NCI-H2196 (cell line): ENCODE data around the gene ZNF532.
"Not testable (repeated sequence)": the region's sequence is repeated elsewhere in the genome, so short reads cannot be mapped to it uniquely, and the experiment has no call there.

Experiments
- DNase-seq: peaks from one replicate; lab custom pipeline; 2025; ENCODE audit not compliant: unreplicated experiment; lab: John Stamatoyannopoulos, UW

ZNF532 gene

GRCh38 chr18:58850786-58851469, 13.7 kb upstream of the ZNF532 start:
- DNase-seq = no peak

DNA sequence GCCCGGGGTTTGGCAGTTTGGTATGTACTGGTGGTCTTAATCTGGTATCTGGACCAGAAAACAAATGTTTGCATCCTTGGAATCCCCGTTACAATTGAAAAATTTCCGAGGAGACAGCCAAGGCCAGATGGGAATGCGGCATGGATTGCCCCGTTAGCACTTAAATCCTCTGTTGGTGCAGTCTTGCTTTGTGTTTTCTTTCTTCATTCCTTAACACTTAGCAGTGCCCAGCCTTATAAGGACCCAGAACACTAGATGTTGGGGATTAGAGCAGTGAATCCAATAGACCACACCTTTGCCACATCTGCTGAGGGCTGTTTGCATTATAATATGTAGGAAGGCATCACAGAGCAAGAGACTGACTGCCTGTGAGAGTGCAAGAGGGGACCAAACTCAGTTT, 12.8 kb upstream of the ZNF532 start:
- DNase-seq = no peak

DNA sequence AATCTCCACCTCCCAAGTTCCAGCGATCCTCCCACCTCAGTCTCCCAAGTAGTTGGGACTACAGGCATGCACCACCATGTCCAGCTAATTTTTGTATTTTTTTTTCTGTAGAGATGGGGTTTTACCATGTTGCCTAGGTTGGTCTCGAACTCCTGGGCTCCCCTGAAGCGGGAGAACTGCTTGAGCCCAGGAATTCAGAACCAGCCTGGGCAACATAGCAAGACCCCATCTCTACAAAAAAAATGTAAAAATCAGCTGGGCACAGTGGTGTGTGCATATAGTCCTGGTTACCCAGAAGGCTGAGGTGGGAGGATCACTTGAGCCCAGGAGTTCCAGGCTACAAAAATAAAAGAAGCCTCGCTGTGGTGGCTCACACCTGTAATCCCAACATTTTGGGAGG, 12.0 kb upstream of the ZNF532 start:
- DNase-seq = no peak

- DNase-seq = no peak
Observed at GRCh38 chr18:58853561-58853960, 11.1 kb upstream of the ZNF532 start.

DNA sequence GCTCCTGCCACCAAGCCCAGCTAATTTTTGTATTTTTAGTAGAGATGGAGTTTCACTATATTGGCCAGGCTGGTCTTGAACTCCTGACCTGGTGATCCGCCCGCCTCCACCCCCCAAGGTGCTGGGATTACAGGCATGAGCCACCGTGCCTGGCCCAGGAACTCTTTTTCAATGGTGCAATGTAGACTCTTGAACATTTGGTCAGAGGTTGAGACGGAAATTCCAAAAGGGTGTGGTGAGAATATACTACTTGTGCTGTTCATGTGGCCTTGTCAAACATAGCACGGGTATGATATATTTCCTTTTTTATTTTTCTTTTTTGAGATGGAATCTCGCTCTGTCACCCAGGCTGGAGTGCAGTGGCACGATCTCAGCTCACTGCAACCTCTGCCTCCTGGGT, 9.2 kb upstream of the ZNF532 start:
- DNase-seq = not testable (repeated sequence)

DNA sequence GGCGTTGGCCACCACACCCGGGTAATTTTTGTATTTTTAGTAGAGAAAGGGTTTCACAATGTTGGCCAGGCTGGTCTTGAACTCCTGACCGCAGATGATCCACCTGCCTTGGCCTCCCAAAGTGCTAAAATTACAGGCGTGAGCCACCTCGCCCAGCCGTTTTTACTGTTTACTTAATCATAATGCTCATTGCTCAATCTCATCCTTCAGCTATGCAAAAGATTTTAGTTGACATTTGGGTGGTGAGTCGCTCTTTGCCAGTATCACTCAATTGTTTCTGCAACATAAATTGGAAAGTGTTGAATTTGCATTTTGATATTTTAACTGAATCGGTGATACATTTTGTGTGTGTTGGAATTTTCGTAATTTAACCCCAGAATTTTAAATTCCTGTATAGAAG, 7.8 kb upstream of the ZNF532 start:
- no peak for DNase-seq

DNA sequence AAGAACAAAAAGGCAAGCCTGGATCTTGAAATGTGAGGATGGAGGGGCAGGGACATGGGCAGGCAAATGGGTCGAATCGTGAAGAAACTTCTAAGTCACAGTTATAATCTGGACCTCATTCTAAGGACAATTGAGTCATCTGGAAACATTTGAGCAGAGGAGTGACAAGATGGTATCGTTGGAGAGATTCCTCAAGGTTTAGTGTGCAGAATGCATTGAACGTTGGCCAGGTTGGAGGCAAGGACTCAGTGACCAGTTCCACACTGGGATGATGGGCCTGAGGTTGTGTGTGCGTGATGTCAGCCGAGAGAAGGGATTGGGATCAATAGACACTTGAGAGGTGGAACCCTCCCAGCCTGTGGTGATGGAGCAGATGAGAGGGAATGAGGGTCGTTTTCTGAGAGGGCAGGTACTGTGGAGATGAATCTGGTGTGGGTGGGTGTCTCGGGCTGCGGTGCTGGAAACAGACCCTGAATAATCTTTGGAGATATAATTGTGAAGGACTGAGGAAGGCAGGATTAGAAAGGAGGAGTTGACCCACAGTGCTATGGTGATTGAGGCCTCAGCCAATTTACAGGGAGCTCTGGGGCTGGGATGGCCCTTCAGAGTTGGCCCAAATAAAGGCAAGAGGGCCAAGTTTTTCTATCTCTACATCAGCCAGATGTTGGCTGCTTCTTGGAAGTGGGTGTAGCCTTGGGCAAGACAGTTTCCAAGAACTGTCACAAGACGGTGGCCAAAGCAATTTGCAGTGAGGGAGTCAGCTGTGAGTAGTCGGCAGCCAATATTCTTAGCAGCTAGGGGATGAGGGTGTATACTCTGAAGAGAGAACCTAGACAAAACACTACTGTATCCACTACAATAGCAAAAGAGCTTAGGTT, 5.8 kb upstream of the ZNF532 start:
- DNase-seq = no peak

- no peak for DNase-seq
Observed at GRCh38 chr18:58859907-58860306, 4.8 kb upstream of the ZNF532 start.

- no peak for DNase-seq
Observed at GRCh38 chr18:58860747-58861231, 3.9 kb upstream of the ZNF532 start.

DNA sequence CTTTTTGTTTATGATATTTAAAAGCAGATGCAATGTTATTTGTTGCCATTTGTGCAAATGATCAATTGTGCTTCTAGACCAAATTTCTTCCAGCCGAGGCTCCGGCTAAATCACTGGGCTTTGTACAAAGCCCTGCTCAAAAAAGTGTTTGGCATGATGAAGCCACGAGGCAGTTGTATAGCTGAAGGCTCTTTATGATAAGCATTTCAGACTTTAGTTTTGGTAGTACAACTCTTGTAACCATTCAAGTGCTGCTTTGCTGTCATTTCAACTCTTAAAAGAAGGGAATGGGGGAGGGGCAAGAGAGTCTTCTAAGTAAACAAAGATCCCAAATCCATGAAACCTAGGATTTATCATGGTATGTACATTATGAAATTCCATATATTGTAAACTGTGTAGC, 3.3 kb upstream of the ZNF532 start:
- no peak for DNase-seq

GRCh38 chr18:58861861-58862301, 2.8 kb upstream of the ZNF532 start:
- DNase-seq = no peak

DNA sequence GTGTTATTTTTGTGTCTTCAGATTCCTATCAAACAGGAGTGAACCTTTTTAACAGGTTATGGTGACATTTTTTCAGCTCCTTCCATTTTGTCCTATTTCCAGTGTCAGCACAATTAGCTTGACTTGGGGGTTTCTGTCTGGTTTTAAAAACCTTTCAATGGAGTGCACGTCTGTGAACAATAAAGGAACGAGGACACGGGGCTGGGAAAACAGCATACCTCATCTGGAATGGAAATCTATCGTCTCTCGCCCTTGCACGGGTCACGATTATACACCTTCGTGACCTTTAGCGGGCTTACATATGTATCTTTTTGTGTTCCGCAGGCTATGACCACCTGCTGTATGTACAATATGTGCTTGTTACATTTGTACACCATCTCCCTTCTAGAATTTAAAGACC, 2.3 kb upstream of the ZNF532 start:
- peak; percentile 39 for DNase-seq

DNA sequence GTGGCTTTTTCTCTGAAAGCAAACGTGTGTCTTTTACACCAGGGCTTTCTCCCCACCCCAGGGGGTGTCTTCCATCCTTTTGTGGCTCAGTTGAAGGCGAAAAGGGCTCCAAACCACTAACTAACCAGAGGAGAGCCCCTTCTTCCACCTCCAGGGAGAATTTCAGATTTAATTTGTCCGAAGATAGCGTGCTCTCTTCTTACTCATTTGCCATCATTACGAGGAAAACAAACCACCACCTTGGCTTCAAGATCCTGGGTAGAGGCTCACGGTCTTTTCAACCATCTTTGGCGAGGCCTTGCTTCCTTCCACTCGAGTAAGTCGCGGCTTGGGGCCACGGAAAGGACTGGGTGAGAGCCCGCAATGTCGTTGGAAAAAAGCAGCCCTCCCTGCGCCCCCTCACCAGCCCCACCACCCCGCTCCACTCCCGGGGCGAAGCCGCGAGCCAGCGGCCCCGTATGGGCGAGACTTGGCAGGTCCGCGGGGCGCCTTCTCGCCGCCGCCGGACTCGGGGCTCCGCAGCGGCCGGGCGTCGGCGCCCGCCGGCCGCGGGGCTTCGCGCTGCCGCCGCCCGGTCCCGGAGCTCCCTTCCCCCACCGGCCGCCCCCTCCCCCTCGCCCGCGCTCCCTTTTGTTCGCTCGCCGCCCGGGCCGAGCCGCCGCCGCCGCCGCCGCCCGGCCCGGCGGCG, 1.7 kb upstream of the ZNF532 start:
- DNase-seq = peak; percentile 34

DNA sequence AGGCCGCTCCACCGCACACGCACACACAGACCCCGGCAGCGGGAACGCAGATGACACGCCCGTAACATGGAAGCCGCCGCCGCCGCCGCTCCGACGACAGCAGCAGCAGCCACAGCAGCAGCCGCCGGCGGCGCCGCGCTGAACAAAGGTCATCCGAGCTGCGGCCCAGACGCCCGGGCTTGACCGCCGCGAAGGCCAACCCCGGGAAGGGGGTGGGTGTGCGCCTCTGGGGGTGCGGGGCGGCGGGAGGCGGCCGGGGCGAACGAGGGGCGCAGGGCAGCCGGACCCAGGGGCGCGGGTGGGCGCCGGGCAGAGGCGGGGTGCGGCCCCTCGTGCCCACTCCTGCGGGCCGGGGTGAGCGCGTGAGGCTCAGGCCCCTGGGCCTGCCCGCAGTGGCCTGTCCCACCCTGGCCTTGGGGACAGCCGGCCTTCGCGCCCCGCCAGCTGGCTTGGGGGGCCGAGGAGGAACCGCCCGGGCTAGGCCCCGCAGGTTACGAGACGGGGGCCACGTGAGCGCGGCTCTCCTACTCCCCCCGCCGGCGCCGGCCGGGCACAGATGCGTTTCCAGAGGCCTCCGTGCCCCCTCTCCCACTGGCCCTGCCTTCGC, 1.0 kb upstream of the ZNF532 start:
- peak; percentile 49 for DNase-seq

- no peak for DNase-seq
Observed at GRCh38 chr18:58865033-58865590, 435 bp downstream of the ZNF532 start.

DNA sequence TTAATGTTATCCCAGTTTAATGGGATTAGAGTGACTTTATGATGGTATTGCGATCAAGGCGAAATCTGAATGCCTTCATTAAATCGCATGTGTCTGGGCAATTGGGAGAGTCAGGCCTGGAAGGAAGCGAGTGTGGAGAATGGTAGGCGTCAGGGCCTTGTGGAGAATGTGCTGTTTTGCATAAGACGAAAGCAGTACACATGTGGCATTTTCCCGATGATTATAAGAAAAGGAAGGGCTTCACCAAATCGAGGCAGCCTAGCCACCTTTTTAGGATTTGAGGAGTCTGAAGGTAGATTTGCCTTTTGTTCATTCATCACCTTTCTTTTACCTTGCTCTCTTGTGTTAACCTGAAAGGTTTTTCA, 1.0 kb downstream of the ZNF532 start:
- DNase-seq = no peak

DNA sequence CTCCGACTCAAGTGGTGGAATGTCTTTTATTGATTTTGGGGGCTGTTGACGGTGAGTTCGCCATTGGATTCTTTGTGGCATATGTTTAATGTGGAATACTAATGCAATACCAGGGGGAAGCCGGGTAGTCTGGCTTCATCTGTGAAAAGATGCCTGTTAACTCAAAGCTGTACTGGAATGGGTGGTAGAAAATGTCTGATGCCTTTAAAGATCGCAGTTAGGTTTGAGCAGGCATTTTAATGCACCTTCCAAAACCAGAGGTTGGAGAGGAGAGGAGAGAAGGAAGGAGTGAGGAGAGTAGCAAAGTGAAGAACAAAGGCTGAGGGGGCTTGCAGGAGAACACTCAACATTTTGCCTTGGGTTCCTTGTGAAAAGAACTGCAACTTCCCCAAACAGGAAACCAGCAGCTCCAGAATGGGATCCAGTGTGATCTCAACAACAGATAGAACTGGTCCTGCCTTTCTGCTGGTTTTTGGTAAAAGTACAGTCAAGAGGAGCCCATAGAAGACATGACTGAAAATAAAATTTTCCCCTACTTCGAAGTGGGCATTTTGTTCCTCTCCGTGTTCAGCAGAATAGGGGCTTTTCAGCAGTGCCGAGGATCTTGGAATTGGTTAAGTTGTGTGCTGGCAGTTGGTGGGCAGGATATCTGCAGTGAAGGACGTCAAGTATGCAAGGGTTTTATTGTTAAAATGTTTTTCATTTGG, 1.5 kb downstream of the ZNF532 start:
- no peak for DNase-seq

GRCh38 chr18:58866773-58867150, 2.1 kb downstream of the ZNF532 start:
- no peak for DNase-seq

DNA sequence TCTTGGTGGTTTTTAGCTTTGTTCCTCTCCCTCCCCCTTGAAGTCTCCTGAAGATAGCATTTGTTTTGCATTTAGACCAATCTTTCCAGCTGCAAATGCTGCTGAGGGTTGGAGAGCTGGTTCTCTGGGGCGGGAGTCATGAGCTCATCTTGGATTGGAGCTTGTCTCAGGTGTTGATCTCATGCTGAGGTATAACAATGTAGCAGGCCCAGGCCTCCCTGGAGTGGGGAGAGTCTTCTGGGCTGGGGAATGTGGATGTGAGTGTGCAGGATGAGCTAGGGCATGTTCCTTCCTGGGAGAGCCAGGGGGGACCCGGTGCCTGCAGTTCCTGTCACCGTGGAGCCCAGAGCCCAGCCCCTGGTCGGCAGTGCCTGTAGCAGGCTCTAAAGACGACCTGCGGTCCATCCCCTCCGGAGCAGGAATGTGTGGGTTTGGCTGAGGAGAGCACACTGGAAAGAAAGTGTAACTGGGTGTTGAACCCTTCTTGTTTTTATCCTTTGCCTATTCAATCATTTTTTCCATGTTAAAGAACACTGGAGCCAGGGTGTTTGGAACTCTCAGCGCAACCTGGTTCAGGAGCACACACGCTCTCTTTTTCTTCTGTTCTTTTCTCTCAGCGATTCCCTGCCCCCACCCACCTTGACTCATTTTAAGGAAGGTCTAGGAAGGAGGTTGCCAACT, 2.7 kb downstream of the ZNF532 start:
- DNase-seq = no peak

- no peak for DNase-seq
Observed at GRCh38 chr18:58868440-58868839, 3.8 kb downstream of the ZNF532 start.
